DMS 273 treated with DMSO at 0.1 percent for 48 hours (cell line): ENCODE data around the gene NEU1.
"Not testable (repeated sequence)": the region's sequence is repeated elsewhere in the genome, so short reads cannot be mapped to it uniquely, and the experiment has no call there.

Experiments used
- DNase-seq: peaks from one replicate; lab custom pipeline; 2025; lab: John Stamatoyannopoulos, UW

Gene NEU1

GRCh38 chr6:31838968-31839367 is 23.7 kb downstream of the NEU1 start:
- no peak for DNase-seq

- DNase-seq = not testable (repeated sequence)
Measured at GRCh38 chr6:31838114-31838553, 24.5 kb downstream of the NEU1 start.

GRCh38 chr6:31837369-31838113 is 25.1 kb downstream of the NEU1 start:
- DNase-seq = no peak

- no peak for DNase-seq
Measured at GRCh38 chr6:31836474-31837368, 25.9 kb downstream of the NEU1 start.

GRCh38 chr6:31836047-31836473 is 26.6 kb downstream of the NEU1 start:
- DNase-seq = no peak

- DNase-seq = peak; percentile 86
Measured at GRCh38 chr6:31834367-31835250, 28.0 kb downstream of the NEU1 start.

- DNase-seq = no peak
Measured at GRCh38 chr6:31831350-31832215, 31.0 kb downstream of the NEU1 start.

GRCh38 chr6:31830886-31831335 is 31.7 kb downstream of the NEU1 start:
- no peak for DNase-seq

GRCh38 chr6:31829633-31830283 is 32.9 kb downstream of the NEU1 start:
- peak; percentile 50 for DNase-seq

- DNase-seq = peak; percentile 100
Measured at GRCh38 chr6:31827286-31828079, 35.1 kb downstream of the NEU1 start, which contains the start of gene HSPA1B. TSS of gene HSPA1B (plus strand) at chr6:31827738. CDS start at chr6:31827951, 213 bp downstream.

GRCh38 chr6:31826793-31827285 is 35.8 kb downstream of the NEU1 start:
- peak; percentile 94 for DNase-seq

- no peak for DNase-seq
Measured at GRCh38 chr6:31825553-31825952, 37.1 kb downstream of the NEU1 start.

GRCh38 chr6:31823592-31824196 is 38.9 kb downstream of the NEU1 start:
- DNase-seq = not testable (repeated sequence)

- no peak for DNase-seq
Measured at GRCh38 chr6:31822036-31822821, 40.4 kb downstream of the NEU1 start.

GRCh38 chr6:31821301-31822035 is 41.2 kb downstream of the NEU1 start:
- no peak for DNase-seq

GRCh38 chr6:31820399-31820798 is 42.2 kb downstream of the NEU1 start:
- DNase-seq = not testable (repeated sequence)

GRCh38 chr6:31819871-31820299 is 42.7 kb downstream of the NEU1 start:
- no peak for DNase-seq
